NCI-H2081 (cell line): Measurements from ENCODE around the gene NFIB.

Source experiments
- DNase-seq, 2 experiments: peaks; one replicate each; lab custom pipeline; 2025; lab: John Stamatoyannopoulos, UW

The NFIB gene

DNA sequence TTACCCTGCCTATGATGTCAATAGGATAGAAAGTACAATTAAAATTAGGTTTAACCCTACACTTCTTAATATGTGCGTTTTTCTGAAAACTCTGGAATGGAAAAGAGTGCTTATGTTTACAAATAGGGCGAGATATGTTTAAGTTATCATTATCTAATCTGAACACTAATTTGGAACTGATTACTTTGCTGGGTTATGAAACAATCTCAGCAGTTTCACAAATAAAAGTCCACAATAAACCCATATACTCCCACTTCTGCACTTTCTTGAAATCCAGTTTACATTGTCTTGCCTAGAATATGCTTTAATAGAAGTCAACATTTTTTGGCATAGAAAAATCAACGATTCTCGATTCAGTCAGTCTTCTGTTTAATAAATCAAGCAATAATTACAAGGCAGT is 236.3 kb downstream of the NFIB start:
- no peak for DNase-seq

DNA sequence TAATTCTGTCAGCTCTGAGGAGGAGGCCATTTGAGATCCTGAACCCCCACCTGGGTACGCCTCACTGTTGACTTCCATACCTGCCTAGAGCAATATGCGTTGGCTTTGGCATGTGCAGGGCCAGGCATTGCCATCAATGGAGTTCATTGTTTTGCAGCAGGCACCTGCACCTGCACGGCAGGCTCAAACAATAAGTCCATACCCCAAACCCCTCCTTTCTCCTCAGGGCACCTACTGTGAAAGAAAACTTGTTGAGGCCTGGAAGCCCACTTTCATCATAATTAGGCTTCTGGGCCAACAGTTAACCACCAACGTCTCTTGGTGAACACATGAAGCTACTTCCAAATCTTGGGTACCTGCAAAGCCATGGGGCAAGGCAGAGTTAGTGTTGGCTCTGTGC is 238.7 kb downstream of the NFIB start:
- peak; percentile 61 to 87 for DNase-seq

GRCh38 chr9:14072850-14073249 is 241.1 kb downstream of the NFIB start:
- no peak for DNase-seq

GRCh38 chr9:14071484-14071883 is 242.5 kb downstream of the NFIB start:
- no peak for DNase-seq

DNA sequence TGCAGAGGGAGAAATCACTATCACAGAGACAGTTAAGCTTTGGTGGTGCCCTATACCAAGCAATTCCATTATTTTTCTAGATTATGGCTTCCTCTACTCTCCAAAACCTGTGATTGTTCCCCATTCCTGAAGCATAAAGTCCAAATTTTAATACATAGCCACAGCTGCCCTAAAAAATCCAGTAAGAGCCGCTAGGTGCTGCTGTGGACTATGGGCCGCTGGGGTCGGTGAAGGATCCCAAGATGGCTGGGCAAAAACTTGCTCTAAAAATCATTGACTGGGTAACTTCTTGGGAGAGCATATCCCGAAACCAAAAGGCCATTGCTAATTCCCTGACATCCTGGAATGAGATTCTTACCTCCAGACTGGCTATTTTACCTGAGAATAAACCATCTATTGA is 245.3 kb downstream of the NFIB start:
- DNase-seq, result no peak

DNA sequence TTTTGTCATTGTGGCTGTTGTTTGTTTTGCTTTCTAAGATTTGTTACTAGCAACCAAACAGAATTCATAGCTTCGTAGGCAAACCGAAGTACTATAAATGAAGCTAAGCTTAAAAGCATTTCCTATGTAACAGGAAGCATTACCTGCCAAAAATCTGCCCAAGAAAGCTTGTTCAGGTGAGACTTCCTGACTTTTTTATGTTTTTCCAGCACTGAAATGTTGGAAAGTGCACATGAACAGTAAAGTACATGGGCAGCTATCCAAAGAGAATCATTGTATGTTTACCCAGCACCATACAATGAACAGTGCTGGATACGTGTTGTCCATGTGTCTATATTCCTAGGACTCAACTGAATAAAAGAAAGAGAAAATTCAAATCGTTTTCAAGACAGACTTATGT is 247.1 kb downstream of the NFIB start:
- DNase-seq, result peak in 1 of 2 experiments; percentile 81

- DNase-seq, result no peak
Observed at GRCh38 chr9:14066032-14066431, 247.9 kb downstream of the NFIB start.

DNA sequence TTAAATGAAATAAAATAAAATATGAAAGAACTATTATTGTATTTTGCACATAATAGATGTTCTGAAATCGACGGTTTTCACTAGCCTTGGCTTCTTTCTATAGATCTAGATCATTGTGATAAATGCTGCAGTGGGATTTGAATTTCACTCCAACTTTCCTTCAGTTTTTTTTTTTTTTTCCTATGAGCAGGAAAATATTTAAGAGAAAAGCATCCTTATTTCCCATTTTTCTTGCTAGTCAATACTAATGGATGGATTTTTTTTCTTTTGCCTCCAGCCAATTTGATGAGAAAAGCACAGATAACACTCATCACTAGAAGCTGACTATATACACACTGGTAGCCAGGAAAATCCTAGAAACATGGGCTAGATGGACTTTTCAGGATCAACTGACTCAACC is 249.0 kb downstream of the NFIB start:
- DNase-seq, result no peak

DNA sequence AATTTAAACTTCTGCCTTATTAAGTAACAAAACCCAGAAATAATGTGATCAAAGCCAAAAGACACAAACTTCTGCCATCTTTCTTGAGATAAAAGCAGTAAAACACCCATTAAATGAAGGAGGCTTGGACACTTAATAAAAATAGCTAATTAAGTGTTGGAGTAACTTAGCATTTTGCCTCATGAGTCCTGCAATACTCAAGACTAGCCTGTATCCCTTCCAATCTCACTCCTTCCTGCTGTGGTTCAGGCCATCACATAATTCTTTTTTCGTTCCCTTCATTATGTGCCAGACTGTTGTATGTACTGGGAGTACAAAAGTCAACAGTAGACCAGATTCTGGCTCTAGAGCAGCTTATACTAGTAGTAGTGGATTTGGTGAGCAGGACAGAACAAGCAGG is 250.2 kb downstream of the NFIB start:
- DNase-seq, result no peak

DNA sequence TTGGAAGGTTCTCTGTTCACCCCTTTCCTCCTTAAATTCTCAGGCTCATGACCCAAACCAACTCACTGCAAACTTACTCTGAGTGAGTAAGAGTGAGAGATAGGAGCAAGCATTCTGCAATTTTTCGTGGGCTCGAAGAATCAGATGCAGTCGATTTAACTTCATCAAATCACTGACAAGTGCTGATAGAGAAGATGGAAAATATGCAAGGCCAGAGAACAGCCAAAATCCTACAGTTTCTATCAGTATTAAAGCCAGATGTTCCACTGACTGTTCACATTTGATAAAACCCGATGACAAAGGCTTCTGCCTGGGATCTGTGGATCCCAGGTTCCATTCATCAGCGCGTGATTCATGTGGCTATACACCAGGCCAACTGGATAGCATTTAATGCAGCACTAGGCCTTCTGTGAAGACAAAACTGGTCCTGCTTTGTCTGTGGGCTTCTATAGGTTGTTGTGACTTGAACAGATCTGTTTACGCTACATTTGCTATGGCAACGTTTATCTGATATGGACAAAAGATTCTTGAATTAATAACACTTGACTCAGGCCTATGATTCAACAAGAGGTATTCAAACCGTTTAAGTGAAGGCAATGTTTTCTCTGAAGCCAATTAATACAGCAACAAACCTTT is 251.2 kb downstream of the NFIB start:
- no peak for DNase-seq

DNA sequence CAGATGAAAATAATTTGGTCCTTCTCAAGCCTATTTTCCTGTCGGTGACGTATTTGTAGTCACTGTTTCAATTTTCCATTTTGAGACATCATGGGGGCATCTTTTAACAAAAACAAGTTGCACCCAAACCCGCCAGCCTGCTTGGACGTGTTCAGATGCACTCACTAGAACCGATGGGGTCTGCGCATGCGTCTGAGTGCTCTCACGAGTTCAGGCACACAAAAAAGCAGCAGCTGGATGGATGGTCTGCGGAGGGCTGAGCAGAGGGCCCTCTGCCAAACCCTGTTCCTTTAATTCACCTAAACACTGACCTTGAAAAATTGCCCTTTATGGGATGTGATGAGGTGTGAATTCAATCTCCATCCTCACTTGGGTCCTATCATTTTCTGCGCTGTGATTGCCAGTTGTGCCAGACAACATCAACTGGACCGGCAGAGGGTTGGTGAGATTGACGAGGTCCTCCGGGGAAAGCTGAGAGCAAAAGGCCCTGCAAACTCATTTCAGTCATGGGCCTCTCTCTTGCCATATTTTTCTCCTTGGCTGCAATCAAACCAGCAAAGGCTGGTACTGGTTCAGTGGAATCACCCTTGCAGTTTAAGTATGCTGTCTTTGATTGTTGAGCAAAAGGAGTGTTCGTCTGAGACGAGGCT is 251.9 kb downstream of the NFIB start:
- no peak for DNase-seq

- no peak for DNase-seq
Observed at GRCh38 chr9:14058325-14058688, 255.6 kb downstream of the NFIB start.

GRCh38 chr9:14057368-14058324 is 256.3 kb downstream of the NFIB start:
- no peak for DNase-seq

- DNase-seq, result no peak
Observed at GRCh38 chr9:14056316-14056861, 257.6 kb downstream of the NFIB start.

GRCh38 chr9:14054096-14054495 is 259.8 kb downstream of the NFIB start:
- no peak for DNase-seq

DNA sequence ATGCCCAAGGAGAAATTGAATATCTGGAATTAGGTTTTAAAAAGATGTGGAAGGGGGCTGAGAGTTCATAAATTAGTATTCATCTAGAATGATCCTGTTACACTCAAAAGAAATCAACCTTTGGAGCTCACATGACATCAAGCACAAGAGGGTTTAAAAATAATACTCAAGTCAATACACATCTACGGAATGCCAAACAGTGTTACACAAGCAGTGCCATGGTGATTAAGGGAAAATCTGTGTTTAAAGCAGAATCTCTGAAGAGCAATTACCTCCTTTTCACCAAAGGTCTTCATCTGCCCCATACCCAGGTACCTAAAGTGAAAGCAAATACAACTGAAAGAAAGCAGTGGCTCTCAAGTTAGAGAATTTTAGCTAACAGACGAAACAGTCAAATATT is 261.6 kb downstream of the NFIB start:
- DNase-seq, result no peak

- no peak for DNase-seq
Observed at GRCh38 chr9:14051419-14051818, 262.5 kb downstream of the NFIB start.

- DNase-seq, result no peak
Observed at GRCh38 chr9:14043483-14043882, 270.5 kb downstream of the NFIB start.

- DNase-seq, result no peak
Observed at GRCh38 chr9:14037331-14037730, 276.6 kb downstream of the NFIB start.

DNA sequence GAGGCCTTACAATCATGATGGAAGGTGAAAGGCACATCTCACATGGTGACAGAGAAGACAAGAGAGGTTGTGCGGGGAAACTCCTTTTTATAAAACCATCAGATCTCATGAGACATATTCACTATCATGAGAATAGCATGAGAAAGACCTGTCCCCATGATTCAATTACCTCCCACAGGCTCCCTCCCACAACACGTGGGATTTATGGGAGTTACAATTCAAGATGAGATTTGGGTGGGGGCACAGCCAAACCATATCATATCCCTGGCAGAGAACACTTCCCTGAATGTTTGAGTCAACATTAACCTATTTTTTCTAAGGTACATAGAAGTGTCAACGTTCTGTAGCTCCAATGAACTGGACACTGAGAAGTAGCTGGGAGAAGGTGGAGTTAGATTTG is 280.9 kb downstream of the NFIB start:
- peak in 1 of 2 experiments; percentile 16 for DNase-seq
